Measurements from ENCODE around the gene ZSWIM2.
"Not testable (repeated sequence)": the region's sequence is repeated elsewhere in the genome, so short reads cannot be mapped to it uniquely, and the experiment has no call there.

Gene ZSWIM2

GRCh38 chr2:186841940-186842339 is 7.0 kb downstream of the ZSWIM2 start:
- DNase-seq, result no peak

- no peak for DNase-seq
These were observed 13.3 kb downstream of the ZSWIM2 start for GRCh38 chr2:186835628-186836027.

- no peak for DNase-seq
These were observed 21.0 kb downstream of the ZSWIM2 start for GRCh38 chr2:186827862-186828492.

- no peak for DNase-seq
These were observed 21.6 kb downstream of the ZSWIM2 start for GRCh38 chr2:186827411-186827810.

GRCh38 chr2:186822323-186822722 is 26.6 kb downstream of the ZSWIM2 start:
- no peak for DNase-seq

GRCh38 chr2:186820303-186820702 is 28.7 kb downstream of the ZSWIM2 start:
- DNase-seq, result no peak

- DNase-seq, result not testable (repeated sequence)
These were observed 37.2 kb downstream of the ZSWIM2 start for GRCh38 chr2:186811760-186812159.

GRCh38 chr2:186806591-186806990 is 42.4 kb downstream of the ZSWIM2 start:
- no peak for DNase-seq

- not testable (repeated sequence) for DNase-seq
These were observed 50.4 kb downstream of the ZSWIM2 start for GRCh38 chr2:186798604-186799003.

- no peak for DNase-seq
These were observed 64.0 kb downstream of the ZSWIM2 start for GRCh38 chr2:186784930-186785329.

- DNase-seq, result no peak
These were observed 65.7 kb downstream of the ZSWIM2 start for GRCh38 chr2:186783254-186783653.

GRCh38 chr2:186780701-186781316 is 68.2 kb downstream of the ZSWIM2 start:
- DNase-seq, result no peak
